Stimulated activated CD4-positive, alpha-beta T cell treated with anti-CD3 and anti-CD28 coated beads, Interleukin-2, amount 100 ng/mL, for 48 hours (primary cell): Measurements from ENCODE around the gene TAS2R9.
"Not testable (repeated sequence)": the region's sequence is repeated elsewhere in the genome, so short reads cannot be mapped to it uniquely, and the experiment has no call there.

Experiments used
- DNase-seq, 2 donors: peaks; one replicate each; pipeline ENCODE4 v3.0.0-alpha.2; 2020

The TAS2R9 gene

GRCh38 chr12:10810068-10810467 is at the start of gene TAS2R9:
TAS2R9 (minus strand) TSS chr12:10810168; CDS start chr12:10810075, 93 bp downstream.
- no peak for DNase-seq

GRCh38 chr12:10855807-10856206 is 45.8 kb upstream of the TAS2R9 start:
- DNase-seq: no peak

- no peak for DNase-seq
Observed at GRCh38 chr12:10853776-10854175, 43.8 kb upstream of the TAS2R9 start.

GRCh38 chr12:10851243-10851858 is 41.4 kb upstream of the TAS2R9 start:
- no peak for DNase-seq

GRCh38 chr12:10849425-10849878 is 39.5 kb upstream of the TAS2R9 start, which contains the start of gene PRR4:
PRR4 (minus strand) TSS chr12:10849475; CDS start chr12:10849437, 38 bp downstream.
- no peak for DNase-seq

- DNase-seq: no peak
Observed at GRCh38 chr12:10847744-10848143, 37.8 kb upstream of the TAS2R9 start.

- no peak for DNase-seq
Observed at GRCh38 chr12:10842862-10843261, 32.9 kb upstream of the TAS2R9 start.

- DNase-seq: no peak
Observed at GRCh38 chr12:10838461-10838860, 28.5 kb upstream of the TAS2R9 start.

- no peak for DNase-seq
Observed at GRCh38 chr12:10829994-10830393, 20.0 kb upstream of the TAS2R9 start.

- DNase-seq: no peak
Observed at GRCh38 chr12:10826258-10826657, 16.3 kb upstream of the TAS2R9 start, which contains the start of gene TAS2R10. TAS2R10 (minus strand) TSS chr12:10826358; CDS start chr12:10826269, 89 bp downstream.

GRCh38 chr12:10824957-10825356 is 15.0 kb upstream of the TAS2R9 start:
- DNase-seq: no peak

GRCh38 chr12:10811883-10812536 is 2.0 kb upstream of the TAS2R9 start:
- DNase-seq: no peak

GRCh38 chr12:10807186-10807585 is 2.8 kb downstream of the TAS2R9 start, which contains the start of gene TAS2R8:
TAS2R8 (minus strand) TSS chr12:10807286; CDS start chr12:10806980, 306 bp downstream.
- DNase-seq: no peak

- DNase-seq: no peak
Observed at GRCh38 chr12:10802587-10802986, 7.4 kb downstream of the TAS2R9 start, which contains the start of gene TAS2R7. TAS2R7 (minus strand) TSS chr12:10802627; CDS start chr12:10802570, 57 bp downstream.

GRCh38 chr12:10801741-10802140 is 8.2 kb downstream of the TAS2R9 start:
- DNase-seq: no peak

GRCh38 chr12:10794222-10794621 is 15.7 kb downstream of the TAS2R9 start:
- DNase-seq: no peak

GRCh38 chr12:10791769-10792168 is 18.2 kb downstream of the TAS2R9 start:
- DNase-seq: not testable (repeated sequence)

GRCh38 chr12:10783252-10783651 is 26.7 kb downstream of the TAS2R9 start:
- no peak for DNase-seq

- DNase-seq: no peak
Observed at GRCh38 chr12:10779103-10779502, 30.9 kb downstream of the TAS2R9 start.

- no peak for DNase-seq
Observed at GRCh38 chr12:10771132-10771733, 38.7 kb downstream of the TAS2R9 start.

GRCh38 chr12:10759657-10760056 is 50.3 kb downstream of the TAS2R9 start:
- DNase-seq: no peak
